DLD1 (cell line): ENCODE measurements around the gene MBD3L5.
"Not testable (repeated sequence)": the region's sequence is repeated elsewhere in the genome, so short reads cannot be mapped to it uniquely, and the experiment has no call there.

Experiments
- in situ Hi-C: cut with HindIII; loops from 2 replicates; pipeline ENCODE4 v1.10.0; 2017; ENCODE audit warnings: low sequenced_read_pairs

Gene MBD3L5

DNA sequence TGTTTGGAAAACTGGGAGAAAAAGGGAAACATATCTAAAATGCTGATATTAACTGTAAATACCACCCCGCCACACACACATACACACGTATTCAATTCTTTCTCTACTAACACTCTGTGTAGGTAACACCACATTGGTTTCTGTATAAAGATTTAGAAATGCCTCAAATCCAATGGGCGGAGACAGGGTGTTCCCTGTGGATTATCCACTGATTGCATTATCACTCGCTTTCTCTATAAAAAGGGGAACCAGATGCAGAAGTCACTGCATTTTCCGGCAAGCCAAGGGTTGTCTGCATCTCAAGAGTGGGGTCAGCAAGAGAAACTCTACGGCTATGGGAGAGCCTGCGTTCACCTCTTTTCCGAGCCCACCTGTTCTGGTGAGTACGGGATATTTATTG lies at the start of gene MBD3L5:
Gene MBD3L5, plus strand, starts transcription at position 301 of the 400 bp plus-strand sequence. Its CDS starts 34 bp downstream, at position 335.
- in situ Hi-C loops, result not testable (repeated sequence)

DNA sequence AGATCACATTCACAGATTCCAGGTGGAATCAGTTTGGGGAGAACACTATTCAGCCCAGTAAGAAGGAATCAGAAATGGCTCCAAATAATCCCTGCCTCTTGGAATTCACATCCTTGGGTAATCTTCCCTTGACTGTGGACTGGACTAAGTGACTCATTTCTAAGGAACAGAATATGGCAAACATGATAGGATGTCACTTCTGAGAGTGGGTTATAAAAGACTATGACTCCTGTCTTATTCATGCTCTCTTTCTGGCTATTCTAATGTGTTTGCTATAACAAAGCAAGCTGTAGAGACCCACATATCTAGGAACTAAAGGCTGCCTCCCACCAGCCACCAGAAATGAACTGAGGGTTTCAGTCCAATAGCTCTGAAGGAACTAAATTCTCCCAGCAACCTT lies 46.9 kb upstream of the MBD3L5 start:
- in situ Hi-C loops, result no loop called here

DNA sequence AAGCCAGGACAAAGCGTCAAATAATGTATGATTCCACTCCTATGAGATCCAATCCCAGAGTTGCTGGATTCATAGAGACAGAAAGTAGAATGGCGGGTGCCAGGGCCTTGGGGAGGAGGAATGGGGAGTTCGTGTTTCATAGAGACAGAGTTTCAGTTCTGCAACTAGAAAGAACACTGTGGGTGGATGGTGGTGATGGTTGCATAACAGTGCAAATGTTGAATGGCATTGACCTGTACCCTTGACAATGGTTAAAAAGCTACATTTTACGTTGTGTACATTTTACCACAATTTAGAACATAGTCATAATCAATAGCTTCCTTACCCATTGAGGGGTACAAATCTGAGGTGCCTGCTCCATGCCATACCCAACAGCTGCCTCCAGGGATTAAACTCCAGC lies 42.5 kb upstream of the MBD3L5 start:
- in situ Hi-C loops, result no loop called here

DNA sequence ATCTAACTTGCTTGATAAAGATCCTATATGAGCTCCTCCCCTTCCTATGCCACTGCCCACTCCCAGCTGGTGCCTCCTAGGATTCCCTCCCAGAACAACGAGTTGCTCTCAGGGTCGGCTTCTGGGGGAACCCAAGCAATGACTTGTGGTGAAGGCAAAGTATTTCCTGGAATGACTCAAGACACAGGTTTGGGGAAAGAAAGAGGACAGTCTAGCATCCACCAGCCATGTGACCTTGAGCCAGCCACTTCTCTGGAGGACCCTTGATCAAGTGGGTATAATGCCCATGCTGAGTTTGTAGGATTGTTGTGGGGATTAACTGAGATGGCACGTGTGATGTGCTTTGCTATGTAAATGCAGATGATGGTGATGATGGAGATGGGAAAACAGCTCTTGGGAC lies 42.1 kb upstream of the MBD3L5 start:
- in situ Hi-C loops, result no loop called here

DNA sequence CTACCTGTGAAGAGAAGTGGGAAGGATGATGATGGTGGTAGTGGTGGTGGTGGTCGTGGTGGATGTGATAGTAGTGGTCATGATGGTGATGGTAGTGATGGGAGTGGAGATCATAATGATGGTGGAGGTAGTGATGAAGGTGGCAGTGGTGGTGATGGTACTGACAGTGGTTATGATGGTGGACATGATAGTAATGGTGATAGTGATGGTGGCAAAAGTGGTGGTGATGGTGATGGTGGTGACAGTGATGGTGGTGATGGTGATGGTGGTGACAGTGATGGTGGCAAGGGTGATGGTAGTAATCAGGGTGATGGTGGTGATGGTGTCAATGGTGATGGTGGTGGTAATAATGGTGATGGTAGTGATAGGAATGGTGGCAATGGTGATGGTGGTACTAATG lies 35.3 kb upstream of the MBD3L5 start:
- in situ Hi-C loops, result no loop called here

DNA sequence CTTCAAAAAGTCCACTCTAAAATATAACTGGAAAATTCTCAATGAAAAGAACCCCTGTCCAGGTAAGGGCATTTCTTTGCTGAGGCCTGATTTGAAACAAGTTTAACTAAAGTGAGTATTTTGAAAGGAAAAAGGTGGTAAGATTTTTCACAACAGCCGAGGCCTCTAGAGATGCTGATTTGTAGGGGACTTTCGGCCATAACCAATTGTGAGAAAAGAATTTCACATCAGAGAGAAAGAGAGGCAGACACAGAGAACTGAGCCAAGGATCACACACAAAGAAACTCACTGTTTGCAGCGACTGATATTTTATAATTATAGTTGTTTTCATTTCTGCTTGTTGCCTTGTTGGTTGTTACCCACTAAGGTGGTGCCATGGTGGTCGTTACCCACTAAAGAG lies 33.6 kb upstream of the MBD3L5 start:
- in situ Hi-C loops, result no loop called here

DNA sequence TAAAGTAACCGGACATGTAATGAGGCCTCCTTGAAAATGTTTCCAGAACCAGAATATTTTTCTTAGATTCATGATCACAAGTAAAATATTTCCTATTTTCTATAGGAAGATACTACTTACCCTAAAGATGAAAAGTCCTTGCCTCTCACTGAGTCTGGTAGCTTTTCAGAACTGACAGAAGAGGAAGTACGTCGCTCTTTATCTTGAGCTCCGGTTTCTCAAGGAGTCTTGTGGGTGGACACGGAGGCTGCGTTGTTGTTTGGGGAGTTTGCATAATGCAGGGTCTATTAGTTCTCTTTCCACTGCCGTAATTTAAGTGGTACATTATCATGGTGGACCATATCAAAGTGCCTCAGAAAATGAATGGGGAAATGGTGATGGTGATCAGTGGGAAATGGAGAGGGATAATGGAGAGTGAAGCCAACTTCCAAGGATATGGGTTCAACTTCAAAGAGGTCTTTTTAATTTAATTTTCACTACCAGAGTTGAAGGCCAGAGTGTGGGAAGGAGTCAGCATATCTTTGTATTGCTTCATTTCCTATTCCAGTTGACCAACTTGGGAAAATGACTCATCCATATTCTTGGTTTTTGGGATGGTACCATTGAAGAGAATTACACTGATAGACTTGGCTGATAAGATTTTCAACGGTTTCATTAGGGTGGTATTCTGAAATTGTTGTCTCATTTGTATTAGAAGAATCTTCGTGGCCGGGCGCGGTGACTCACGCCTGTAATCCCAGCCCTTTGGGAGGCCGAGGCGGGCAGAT lies 32.5 kb upstream of the MBD3L5 start:
- in situ Hi-C loops, result no loop called here

DNA sequence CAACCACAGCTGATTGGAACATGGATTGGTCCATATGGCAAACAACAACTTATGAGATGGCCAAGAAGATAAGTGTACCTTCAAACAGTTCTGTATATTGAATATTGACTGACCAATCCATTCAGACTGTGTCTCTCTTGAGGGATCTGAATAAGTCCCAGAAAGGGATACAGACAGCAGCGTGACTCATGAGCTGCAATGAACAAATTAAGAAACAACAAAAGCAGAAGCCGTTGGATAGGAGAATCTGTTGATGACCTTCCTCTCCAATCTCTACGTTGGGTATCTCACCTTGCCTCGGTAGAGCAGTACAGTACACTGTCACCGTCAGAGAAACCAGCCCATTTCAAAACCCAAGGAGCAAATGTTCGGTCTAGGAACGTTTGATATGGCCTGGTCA lies 30.4 kb upstream of the MBD3L5 start:
- in situ Hi-C loops, result no loop called here

DNA sequence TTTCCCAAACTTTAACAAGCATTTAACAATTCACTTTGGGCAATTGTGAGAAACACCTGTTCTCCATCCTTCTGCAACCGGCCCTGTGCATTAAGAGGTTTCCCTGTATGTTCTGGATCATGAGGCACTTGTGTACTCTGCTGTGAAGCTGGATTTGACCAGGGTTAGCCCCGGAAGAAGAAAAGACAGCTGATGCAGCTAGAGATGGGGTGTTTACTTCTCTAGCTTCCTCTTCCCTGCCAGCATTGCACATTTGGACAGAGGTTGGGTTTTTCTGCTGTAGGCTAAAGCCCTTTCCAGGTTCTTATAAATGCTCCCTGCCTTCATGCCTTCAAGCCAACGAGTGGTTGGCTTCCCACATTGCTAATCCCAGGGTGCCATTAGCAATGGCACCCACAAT lies 30.0 kb upstream of the MBD3L5 start:
- in situ Hi-C loops, result no loop called here

DNA sequence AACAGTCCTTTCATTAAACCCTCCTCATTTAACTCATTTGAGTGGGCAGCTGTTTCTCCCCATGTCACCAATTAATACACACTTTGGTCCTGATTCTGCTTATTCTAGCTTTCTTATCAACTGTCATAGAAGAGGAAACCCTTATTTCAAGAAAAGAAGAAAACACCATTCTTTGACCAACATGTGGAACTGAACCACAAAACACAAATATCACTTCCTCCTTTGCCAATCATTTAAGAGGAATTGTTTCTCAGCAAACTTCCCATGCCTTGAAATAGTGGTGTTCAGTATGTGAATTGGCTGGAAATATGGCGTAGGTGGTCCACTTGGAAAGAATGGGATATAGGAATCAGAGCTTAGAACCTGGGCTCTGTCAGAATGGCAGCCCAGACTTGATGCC lies 29.6 kb upstream of the MBD3L5 start:
- in situ Hi-C loops, result no loop called here

DNA sequence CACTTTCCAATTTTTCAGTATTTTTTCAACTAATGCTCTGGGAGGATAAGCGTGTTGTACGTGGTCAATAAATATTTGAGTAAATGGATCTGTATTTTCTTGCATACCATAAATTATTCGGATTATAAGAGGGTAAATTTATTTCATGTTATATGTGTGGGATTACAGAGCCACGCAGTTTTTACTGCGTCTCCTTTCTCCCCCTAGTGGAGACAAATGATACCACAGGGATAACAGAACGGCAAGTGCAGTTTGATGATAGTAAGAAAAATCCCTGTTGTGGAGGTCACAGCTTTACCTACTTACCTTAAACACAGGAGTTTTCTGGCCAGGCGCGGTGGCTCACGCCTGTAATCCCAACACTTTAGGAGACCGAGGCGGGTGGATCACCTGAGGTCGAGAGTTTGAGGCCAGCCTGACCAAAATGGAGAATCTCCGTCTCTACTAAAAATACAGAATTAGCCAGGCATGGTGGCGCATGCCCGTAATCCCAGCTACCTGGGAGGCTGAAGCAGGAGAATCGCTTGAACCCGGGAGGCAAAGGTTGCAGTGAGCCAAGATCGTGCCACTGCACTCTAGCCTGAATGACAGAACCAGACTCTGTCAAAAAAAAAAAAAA lies 26.0 kb upstream of the MBD3L5 start:
- in situ Hi-C loops, result no loop called here

DNA sequence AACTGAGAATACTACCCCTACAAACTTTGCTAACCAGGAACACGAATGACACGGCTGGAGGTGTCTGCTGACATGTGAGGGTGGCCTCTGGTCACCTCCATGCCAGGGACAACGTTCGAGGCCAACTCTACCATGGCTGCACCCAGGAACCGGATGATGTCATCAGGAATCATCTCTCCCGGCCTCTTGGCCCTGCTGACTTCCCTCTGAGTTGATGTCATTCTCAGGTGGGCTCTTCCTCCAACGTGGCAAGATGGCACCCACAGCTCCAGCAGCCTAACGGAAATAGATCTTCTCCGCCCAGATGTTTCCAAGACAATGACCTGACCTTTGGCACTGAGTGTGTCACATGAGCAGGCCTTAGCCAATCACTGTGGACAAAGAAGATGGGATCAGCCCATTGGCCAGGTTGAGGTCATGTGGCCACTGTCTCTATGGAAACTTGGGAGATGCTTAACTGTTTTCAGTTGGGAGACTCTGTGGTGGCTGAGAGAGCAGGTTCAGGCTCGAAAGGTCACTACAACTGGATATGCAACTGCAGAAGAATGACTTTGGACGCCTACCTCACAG lies 24.2 kb upstream of the MBD3L5 start:
- in situ Hi-C loops, result no loop called here

DNA sequence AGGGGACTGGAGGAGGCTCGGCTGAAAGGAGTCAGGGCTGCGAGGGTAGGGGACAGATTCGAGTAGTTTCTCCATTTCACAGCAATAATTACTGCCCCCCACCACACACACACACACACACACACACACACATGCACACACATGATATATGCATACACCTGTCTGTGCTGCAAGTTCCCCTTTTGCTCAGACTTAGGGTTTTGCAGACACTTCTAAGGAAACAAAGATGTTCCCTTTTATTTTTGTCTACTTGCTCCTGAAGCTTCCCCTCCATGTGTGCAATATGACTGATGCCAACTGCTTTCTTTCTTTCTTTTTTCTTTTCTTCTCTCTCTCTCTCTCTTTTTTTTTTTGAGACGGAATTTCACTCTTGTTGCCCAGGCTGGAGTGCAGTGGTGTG lies 22.5 kb upstream of the MBD3L5 start:
- in situ Hi-C loops, result no loop called here

DNA sequence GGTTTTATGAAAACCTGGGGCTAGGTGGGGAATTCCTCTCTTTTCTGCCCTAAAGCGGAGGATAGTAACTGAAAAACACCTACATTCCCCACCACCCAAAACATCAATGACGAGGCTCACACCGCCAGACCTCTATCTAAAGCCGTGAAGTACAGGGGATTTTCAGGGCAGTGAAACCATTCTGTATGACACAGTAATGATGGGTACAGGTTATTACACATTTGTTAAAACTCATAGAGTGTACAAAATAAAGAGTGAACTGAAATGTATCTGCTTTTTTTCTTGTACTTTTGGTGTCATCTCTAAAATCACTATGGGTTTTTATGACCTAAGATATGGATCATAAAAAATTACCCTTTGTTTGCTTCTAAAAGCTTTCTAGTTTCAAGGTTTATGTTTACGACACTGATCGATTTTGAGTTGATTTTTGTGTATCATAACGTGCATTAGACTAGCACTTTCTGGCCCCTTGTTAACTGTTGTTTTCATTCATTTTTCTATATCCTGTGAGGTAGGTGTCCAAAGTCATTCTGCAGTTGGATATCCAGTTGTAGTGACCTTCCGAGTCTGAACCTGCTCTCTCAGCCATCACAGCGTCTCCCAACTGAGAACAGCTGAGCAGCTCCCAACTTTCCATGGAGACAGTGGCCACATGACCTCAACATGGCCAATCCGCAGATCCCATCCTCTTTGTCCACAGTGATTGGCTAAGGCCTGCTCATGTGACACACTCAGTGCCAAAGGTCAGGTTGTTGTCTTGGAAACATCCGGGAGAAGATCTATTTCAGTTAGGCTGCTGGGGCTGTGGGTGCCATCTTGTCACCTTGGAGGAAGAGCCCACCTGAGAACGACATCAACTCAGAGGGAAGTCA lies 19.4 kb upstream of the MBD3L5 start:
- in situ Hi-C loops, result no loop called here

DNA sequence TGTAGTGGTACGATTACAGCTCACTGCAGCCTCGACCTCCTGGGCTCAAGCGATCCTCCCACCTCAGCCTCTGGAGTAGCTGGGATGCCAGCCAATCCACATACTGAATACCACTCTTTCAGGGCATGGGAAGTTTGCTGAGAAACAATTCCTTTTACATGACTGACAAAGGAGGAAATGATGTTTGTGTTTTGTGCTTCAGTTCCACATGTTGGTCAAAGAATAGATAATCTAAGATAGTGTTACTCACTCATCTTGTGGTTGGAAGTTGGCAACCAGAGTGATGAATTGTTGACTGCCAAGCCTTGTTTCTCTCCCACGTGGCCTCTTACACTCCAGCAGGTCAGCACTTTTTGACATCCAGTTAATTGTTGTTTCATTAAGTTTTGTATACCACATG lies 16.7 kb upstream of the MBD3L5 start:
- in situ Hi-C loops, result no loop called here

DNA sequence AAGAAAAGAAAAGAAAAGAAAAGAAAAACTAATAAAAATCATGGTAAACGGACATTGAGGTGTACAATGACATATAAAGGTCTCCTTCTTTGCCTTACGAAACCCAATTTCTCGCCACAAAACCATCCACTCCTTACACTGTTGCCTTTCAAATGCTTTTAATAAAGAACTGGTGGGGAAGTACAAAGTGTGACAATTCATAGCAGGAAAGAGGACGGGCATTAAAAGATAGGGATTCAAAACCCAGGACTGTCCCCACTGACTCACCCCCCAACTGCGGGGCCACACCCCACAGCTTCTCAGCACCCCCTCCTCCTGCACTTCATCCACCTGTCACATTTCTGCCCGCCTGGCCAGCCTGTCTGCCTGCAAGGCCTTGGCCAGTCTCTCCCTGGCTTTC lies 11.6 kb upstream of the MBD3L5 start:
- in situ Hi-C loops, result no loop called here

DNA sequence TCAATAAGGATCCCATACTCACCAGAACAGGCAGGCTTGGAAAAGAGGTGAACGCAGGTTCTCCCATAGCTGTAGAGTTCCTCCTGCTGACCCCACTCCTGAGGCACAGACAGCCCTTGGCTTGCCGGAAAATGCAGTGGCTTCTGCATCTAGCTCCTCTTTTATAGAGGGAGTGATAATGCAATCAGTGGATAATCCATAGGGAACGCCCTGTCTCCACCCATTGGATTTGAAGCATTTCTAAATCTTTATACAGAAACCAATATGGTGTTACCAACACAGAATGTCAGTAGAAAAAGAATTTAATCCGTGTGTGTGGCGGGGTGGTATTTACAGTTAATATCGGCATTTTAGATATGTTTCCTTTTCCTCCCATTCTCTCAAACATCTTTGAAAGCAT lies 9.0 kb upstream of the MBD3L5 start, which contains the start of gene MBD3L2B:
Gene MBD3L2B, minus strand, starts transcription at position 101 of the 400 bp plus-strand sequence. Its CDS starts 34 bp downstream, at position 67.
- in situ Hi-C loops, result not testable (repeated sequence)

DNA sequence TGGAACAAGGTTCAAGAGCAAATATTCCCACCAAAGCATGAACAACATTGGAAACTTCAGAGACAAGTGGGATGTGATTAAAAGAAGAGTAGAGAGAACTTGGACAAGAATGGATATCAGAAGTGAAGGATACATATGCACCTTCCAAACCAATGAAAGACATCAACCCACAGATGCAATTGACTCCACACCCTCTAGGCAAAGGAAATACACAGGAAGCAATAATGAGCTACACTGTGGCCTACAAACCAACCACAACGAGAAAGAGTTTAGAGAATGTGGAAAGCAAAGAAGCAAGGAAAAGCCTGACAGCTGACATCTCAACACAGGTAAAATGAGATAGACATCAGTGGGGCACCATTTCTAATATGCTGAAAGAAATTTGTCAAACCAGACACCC lies 1.6 kb upstream of the MBD3L5 start:
- in situ Hi-C loops, result not testable (repeated sequence)

DNA sequence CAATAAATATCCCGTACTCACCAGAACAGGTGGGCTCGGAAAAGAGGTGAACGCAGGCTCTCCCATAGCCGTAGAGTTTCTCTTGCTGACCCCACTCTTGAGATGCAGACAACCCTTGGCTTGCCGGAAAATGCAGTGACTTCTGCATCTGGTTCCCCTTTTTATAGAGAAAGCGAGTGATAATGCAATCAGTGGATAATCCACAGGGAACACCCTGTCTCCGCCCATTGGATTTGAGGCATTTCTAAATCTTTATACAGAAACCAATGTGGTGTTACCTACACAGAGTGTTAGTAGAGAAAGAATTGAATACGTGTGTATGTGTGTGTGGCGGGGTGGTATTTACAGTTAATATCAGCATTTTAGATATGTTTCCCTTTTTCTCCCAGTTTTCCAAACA lies 9.7 kb downstream of the MBD3L5 start, which contains the start of gene MBD3L4:
Gene MBD3L4, minus strand, starts transcription at position 101 of the 400 bp plus-strand sequence. Its CDS starts 35 bp downstream, at position 66.
- in situ Hi-C loops, result not testable (repeated sequence)

DNA sequence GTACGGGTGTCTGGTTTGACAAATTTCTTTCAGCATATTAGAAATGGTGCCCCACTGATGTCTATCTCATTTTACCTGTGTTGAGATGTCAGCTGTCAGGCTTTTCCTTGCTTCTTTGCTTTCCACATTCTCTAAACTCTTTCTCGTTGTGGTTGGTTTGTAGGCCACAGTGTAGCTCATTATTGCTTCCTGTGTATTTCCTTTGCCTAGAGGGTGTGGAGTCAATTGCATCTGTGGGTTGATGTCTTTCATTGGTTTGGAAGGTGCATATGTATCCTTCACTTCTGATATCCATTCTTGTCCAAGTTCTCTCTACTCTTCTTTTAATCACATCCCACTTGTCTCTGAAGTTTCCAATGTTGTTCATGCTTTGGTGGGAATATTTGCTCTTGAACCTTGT lies 11.2 kb downstream of the MBD3L5 start:
- in situ Hi-C loops, result not testable (repeated sequence)

DNA sequence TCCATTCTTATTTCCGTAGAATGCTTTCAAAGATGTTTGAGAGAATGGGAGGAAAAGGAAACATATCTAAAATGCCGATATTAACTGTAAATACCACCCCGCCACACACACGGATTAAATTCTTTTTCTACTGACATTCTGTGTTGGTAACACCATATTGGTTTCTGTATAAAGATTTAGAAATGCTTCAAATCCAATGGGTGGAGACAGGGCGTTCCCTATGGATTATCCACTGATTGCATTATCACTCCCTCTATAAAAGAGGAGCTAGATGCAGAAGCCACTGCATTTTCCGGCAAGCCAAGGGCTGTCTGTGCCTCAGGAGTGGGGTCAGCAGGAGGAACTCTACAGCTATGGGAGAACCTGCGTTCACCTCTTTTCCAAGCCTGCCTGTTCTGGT lies 18.6 kb downstream of the MBD3L5 start, which contains the start of gene MBD3L2:
Gene MBD3L2, plus strand, starts transcription at position 301 of the 400 bp plus-strand sequence. Its CDS starts 53 bp downstream, at position 354.
- in situ Hi-C loops, result not testable (repeated sequence)
